Astrocyte of the hippocampus (primary cell): Measurements from ENCODE around the gene PRR11.
"Not testable (repeated sequence)": the region's sequence is repeated elsewhere in the genome, so short reads cannot be mapped to it uniquely, and the experiment has no call there.

Experiments
- DNase-seq: peaks from one replicate; pipeline ENCODE4 v3.0.0; 2011; ENCODE audit warnings: low read depth, low spot score

PRR11 gene

DNA sequence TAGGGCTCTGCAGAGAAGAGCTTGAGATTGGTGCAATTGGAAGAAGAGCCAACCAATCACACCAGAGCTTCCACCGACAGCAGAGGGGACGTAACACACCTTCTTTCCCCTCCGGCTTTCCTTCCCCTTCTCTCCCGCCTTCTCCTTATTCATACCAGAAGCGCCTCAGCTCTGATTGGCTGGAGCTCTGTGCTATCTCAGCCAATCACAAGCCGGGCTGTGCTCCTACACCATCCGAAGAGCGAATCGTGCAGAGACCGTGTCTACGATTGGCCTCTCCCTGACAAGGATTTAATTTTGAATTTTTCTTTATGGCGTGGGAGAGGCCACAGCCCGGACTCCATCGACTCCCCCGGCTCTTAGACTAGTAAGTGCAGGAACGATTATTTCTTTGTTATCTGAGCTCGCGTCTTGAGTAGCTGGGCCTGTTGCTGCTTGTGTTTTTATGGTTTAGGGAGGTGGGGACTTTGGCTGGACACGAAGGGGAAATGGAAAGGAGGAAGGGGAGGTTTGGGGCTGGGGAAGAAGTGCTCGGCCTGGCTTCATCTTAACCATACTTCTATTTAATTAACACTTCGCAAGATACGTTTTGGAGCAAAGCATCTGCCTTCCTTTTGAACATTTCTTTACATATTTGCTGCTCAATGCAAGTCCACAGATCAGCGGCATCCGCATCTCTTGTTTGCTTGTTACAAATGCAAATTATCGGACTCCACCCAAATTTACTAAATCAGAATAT lies at the start of gene PRR11:
Gene PRR11, plus strand, starts transcription at position 308 of the 739 bp plus-strand sequence. CDS start 14,007 bp downstream, outside the sequence.
- DNase-seq = peak; percentile 99

DNA sequence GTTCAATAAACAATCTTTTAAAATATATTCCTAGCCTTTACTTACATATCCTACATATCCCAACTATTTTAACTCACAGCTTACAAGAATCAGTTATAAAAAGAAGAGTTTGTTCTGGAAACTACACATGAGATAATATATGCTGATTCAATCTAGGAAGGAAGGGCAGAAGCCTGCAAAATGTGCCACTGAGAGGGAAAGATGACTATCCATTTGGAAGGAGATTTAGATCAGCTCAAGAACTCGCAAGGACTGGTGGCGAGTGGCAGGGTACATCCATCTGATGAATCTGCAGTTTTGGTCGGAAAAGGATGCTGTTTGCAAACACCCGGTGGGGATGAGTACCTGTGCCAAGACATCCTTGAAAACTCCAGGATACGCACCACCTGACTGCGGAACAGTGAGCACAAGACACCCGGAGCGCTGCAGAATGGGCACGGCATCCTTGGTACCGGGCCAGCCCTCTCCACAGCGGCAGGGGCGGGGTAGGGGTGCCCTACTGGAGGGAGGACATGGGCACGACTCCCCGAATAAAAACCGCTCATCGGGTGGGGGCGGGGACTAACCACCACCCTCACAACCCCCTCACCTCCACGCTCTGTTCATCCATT lies 49.6 kb upstream of the PRR11 start:
- peak; percentile 65 for DNase-seq

DNA sequence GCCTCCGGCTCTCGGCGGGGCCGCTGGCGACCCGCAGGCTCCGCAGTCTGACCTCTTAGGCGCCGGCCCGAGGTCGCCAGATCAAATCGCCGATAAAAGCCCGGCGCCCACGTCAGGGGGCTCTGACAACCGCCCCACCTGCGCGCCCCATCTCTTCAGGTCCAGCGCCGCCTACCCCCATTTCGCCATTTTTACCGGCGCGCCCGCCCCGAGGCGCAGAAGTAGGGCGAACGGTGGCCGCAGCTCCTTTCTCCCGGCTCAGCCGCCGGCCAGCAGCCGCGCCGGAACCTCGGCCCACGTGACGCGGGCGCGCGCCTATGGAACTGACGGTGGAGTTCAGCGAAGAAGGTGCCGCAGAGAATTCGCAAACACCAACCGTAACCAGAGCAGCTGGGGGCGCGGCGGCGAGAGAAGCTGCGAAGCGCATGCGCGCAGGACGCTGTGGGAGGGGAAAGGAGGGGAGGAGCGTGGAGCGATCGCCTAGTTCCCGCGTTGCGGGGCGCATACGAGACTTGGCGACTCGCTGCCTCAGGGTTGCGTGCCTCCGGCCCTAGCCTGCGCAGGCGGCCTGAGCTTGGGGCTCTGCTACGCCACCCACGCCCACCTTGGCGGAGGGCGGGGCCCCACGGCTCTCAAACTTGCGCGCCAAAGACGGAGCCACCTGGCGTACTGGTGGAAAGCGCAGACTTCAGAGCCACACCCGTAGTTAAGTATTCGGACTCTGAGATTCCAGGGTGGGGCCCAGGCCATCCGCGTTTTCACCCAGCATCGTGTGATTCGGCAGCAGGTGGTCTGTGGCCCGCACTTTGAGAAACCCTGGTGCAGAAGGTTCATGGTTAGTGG lies 48.9 kb upstream of the PRR11 start, which contains the start of gene TRIM37:
Gene TRIM37, minus strand, starts transcription at position 418 of the 843 bp plus-strand sequence. CDS start 419 bp downstream, outside the sequence.
- peak; percentile 100 for DNase-seq

DNA sequence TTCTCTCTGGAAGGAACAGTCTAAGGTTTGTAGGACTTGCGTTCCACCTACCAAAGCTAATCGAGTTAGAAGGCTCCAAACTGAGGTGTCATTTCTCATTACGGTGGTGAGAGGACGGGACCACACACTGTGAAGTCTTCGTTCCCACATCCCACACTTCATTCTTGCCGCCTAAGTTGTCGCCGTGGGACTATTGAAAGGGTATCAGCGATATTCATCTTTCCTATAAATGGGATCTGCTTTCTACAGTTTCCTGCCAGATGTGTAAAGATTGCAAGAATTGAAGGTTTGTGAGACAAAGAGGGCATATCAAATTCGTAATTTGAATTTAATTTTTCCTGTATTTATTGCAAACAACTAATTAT lies 48.3 kb upstream of the PRR11 start:
- no peak for DNase-seq

DNA sequence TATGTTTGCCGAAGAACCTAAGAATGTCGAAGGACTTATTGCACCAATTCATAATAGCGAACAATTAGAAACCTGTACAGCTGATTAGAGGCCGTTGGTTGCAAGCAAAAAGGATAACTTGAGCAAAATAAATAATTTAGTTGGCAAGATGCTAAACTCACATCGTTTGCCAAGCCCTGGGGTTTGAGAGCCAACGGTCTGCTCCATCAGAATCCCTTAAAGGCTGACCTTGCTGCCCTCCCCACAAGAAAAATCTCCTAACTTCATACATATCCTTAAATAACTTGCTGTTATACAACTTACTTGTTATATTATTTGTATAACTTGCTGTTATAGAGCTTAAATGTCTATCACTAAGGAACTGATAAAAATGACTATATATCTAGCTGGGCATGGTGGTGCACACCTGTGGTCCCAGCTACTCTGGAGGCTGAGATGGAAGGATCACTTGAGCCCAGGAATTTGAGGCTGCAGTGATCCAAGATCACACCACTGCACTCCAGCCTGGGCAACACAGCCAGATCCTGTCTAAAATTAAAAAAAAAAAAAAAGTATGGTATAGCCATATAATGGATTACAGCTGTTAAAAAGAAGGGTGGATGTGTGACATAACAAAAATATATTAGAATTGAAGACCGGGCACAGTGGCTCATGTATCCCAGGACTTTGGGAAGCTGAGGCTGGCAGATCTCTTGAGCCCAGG lies 47.0 kb upstream of the PRR11 start:
- no peak for DNase-seq

DNA sequence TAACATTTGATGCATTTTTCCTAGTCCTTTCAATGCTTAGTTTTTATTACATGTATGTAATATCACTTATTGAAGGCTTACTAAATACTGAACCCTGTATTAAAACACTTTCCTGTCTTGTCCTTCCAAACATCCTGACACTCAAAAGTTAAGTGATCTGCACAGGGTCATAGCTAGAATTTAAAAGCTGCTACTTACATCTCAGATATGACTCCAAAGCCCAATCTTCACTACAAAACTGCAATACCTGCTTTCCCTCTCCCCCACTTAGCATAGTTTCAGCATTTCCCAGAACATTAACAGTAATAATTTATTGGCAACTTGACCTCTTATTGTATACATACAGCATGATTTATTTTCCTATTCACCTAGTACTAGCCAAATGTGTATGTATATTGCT lies 44.6 kb upstream of the PRR11 start:
- no peak for DNase-seq

DNA sequence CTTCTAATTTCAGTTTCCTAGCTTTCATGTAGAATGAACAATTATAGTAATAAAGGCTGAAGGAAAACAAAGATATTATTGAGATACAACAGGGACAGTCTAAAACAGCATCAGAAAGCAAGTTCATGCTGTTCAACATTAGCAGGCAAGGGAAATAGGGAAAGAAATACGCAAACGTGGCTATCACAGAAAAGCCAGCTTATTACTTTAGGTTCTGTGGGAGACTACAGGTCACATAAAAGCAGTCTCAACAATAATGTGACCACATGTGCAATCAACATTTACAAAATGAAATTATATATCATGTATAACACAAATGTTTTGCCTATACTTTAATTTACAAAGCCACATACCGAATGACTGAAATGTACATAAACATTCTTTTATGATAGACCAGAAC lies 44.0 kb upstream of the PRR11 start:
- DNase-seq = no peak

DNA sequence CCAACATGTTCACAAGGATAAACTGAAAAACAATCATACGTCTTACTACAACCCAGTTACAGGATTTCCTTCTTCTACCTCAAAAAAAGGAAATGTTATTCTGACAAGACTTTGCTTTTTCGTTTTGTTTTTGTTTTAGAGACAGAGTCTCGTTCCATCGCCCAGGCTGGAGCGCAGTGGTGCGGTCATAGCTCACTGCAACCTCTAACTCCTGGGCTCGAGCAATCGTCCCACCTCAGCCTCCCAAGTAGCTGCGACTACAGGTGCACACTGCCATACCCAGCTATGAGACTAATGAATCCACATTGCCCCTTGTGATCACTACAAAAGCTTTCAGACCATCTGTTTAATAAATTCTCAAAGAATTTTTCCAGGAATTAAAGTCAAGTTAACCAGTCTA lies 40.1 kb upstream of the PRR11 start:
- DNase-seq = no peak

DNA sequence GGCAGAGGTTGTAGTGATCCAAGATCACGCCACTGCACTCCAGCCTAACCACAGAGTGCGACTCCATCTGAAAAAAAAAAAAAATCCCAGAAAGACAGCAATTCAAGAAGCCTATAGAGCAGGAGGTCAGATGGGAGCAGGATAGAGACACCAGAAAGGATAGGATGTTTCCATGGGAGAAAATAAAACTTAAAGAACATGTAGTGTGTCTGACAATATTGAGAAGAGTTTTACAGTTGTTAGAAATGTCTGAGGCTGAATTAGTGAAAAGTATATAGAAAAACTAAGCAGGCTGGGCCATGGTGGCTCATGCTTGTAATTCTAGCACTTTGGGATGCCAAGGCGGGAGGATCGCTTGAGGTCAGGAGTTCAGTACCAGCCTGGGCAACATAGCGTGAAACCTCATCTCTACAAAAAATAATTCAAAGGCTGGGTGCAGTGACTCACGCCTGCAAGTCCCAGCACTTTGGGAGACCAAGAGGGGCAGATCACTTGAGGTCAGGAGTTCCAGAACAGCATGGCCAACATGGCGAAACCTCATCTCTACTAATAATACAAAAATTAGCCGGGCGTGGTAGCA lies 33.6 kb upstream of the PRR11 start:
- peak; percentile 21 for DNase-seq

DNA sequence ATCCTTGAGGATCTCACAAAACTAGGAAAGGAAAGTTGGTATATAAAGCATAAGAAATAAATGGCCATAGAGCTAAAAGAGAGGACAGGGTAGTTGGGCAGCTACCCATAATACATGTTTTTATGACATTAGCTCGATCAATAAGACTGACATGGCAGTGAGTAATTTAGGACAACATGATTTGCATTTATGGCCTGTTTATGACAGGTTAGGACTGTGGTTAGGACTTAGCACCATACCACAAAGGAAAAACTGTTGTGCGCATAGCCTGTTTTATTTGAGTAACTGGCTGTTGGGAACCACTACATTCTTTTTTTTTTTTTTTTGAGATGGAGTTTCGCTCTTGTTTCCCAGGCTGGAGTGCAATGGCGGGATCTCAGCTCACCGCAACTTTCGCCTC lies 30.9 kb upstream of the PRR11 start:
- no peak for DNase-seq

DNA sequence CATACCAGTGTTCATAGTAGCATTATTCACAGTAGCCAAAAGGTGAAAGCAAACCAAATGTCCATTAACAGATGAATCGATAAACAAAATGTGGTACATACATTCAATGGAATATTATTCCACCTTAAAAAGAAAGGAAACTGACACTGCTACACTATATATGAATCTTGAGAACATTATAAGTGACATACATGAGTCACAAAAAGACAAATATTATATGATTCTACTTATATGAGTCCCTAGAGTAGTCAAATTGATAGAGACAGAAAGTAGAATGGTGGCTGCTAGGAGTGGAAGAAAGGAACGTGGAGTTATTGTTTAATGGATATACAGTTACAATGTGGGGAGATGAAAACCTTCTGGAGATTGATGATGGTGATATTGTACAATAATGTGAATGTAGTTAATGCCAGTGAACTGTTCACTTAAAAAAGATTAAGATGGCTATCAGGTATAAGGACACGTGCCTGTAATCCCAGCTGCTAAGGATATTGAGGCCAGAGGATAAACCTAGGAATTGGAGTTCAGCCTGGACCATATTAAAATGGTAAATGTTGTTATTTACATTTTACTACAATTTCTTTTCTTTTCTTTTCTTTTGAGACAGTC lies 28.6 kb upstream of the PRR11 start:
- no peak for DNase-seq

DNA sequence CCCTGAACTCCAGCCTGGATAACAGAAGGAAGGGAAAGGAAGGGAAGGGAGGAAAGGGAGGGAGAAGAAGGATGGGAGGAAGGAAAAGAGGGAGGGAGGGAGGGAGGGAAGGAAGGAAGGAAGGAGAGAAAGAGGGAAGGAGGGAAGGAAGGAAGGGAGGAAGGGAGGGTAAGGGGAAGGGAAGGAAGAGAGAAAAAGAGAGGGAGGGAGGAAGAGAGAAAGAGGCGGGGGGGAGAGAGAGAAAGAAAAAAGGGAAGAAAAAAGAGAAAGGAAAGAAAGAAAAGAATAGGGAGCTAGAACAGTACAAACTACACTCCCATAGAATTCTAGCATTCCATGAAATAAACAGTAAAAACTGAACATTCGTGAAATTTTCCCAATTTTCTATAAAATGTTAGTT lies 25.7 kb upstream of the PRR11 start:
- no peak for DNase-seq

DNA sequence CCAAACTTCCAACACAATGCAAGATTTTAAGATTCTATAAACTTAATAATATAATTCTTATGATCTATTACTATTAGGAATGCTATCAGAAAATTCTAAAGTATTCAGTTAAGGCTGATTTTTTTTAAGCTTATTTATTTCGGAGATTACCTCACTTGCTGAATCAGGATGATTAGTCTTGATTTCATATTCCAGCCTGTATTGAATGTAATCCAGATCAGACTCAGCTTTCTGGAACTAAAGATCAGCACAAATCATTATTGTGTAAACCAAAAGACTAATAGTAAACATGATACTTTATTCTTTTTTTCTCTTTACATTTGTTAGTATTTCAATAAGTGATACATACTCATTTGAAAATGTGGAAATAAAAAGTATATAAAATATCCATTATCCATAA lies 24.4 kb upstream of the PRR11 start:
- no peak for DNase-seq

DNA sequence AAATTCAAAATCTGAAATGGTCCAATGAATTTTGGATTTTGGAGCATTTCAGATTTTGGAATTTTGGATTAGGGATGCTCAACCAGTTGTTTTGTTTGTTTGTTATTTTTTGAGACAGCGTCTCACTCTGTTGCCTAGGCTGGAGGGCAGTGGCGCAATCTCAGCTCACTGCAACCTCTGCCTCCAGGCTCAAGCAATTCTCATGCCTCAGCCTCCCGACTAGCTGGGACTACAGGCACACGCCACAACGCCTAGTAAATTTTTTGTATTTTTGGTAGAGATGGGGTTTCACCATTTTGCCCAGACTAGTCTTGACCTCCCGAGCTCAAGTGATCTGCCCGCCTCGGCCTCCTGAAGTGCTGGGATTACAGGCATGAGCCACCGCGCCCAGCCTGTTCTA lies 17.2 kb upstream of the PRR11 start:
- DNase-seq = not testable (repeated sequence)

DNA sequence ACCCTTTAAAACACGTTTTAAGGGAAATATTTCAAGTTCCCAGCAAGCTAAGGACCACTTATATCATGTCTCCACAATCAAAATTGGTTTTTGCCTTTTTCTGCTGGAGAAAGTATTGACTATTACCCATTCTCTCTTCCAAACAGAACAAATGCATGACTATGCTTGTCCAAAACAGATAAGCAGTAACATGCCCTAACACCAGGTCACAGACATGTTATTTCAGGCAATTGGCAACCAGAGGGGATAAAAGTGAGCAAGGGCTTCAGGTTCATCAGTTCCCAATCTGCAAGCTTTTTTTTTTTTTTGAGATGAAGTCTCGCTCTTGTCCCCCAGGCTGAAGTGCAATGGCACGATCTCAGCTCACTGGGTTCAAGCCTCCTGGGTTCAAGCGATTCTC lies 15.6 kb upstream of the PRR11 start:
- DNase-seq = no peak

DNA sequence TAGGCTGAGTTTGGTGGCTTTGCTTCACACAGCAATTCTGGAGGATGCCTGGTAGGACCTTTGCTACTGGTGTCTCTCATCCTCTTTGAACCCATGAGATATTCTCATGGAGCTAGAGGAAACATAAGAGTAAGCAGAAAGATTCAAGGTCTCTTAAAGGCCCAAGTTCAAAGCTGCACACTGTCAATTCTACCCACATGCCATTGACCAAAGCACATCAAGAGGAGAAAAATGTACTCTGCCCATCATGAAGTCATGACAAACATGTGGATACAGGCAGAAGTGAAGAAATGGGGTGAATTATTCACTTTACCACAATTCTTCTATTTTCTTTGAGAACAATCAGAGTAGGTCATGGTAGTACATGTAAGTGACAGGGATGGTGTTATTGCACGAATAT lies 13.7 kb upstream of the PRR11 start:
- DNase-seq = no peak

DNA sequence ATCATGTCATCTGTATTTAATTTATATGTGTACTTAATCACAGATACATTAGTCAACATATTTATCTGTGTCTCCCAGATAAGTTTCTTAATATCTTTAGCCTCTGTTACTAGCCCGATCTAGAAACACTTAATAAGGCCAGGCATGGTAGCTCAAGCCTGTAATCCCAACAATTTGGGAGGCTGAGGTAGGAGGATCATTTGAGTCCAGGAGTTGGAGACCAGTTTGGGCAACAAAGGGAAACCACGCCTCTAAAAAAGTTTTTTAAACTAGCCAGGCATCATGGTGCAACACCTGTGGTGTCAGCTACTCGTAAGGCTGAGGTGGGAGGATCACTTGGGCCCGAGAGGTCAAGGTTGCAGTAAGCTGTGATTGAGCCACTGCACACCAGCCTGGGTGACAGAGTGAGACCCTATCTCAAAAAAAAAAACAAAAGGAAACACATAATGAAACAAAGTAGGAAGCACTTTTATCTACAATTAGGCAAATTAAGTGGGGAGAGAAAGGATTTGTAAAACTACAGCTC lies 9.9 kb upstream of the PRR11 start:
- no peak for DNase-seq

DNA sequence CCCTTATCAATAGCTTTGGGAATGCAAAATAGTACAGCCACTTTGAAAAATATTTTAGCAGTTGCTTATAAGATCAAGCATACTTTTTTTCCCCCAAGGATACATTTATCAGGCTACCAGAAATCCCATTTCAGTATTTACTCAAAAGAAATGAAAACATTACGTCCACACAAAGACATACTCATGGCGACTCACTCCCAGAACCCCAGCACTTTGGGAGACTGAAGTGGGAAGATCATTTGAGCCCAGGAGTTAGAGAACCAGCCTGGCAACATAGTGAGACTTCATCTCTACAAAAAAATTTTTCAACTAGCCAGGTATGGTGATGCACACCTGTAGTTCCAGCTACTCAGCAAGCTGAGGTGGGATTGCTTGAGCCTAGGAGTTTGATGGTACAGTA lies 6.5 kb upstream of the PRR11 start:
- no peak for DNase-seq

DNA sequence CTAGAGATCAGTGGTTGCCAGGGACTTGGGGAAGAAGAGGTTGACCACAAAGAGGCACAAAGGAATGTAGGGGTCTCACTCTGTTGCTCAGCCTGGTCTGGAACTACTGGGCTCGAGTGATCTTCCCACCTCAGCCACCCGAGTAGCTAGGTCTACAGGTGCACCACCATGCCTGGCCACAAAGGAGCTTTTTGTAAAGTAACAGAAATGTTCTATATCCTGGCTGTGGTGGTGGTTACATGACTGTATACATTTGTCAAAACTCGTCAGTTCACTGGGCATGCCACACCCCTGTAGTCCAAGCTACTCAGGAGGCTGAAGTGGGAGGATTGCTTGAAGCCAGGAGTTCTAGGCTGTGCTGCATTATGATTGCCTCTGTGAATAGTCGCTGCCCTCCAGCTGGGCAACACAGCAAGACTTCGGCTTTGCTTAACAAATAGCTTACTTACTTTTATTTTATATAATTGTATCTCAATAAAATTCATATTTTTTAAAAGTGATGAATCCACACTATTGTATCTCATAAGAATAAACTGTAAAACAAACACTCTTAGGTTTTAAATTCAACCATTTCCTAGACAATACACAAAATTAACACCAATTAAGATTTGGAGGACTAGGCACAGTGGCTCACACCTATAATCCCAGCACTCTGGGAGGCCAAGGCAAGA lies 5.6 kb upstream of the PRR11 start:
- no peak for DNase-seq

DNA sequence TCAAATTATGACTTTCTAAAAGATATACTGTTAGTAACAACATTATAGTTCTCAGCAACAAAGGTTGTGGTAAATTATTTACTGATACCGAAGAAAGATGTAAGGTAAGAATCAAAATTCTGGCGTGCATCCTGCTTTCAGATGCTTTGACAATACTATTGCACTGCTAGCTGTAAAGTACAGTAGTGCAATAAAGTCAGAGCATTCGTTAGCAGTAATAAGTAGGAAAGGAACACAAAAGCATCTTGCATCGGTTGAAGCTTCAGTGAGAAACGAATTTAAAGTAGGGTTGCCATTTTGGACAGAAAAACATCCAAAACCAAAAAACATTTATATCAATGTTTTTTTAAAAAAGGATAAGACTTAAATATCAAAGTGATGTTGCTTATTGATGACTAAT lies 4.5 kb upstream of the PRR11 start:
- no peak for DNase-seq
